ENCODE data around the gene MST1.
"Not testable (repeated sequence)": the region's sequence is repeated elsewhere in the genome, so short reads cannot be mapped to it uniquely, and the experiment has no call there.

The MST1 gene

GRCh38 chr3:49701388-49702077 lies 12.3 kb upstream of the MST1 start:
- DNase-seq (ENCODE audit: low read depth in 4 of 4, low spot score in 1 of 4): no peak

- DNase-seq (ENCODE audit: low read depth in 4 of 4, low spot score in 1 of 4): no peak
These were observed 11.3 kb upstream of the MST1 start for GRCh38 chr3:49700453-49701128.

GRCh38 chr3:49700014-49700413 lies 10.7 kb upstream of the MST1 start:
- no peak for DNase-seq (ENCODE audit: low read depth in 4 of 4, low spot score in 1 of 4)

DNA sequence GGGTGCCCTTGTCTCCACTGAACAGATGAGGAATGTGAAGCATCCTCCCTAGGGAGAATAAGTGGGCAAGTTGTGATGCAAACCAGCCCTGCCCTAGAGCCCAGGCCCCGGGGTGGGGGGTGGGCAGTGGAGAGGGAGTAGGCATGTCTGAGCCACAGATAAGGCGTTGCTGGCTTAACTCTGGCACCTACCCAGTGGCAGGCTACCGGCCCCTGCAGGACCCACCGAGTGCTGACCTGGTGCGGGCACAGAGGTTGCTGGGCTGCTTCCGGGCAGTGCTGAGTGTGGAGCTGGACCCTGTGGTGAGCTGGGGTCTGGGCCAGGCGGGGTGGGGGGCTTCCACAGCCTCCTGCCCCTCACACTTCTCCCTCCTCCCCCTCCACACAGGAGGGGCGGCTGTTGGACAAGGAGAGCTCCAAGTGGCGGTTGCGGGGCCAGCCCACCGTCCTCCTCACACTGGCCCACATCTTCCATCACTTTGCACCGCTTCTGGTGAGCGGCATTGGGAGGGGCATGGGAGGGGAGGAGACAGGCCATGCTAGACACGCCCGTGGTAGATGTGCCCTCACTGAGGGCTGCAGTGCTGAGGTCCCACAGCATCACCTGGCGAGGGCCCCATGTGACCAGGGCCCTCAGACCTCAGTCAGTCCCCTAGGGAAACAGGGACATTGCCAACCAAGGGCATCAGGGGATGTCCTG lies 10.2 kb upstream of the MST1 start:
- DNase-seq (ENCODE audit: low read depth in 4 of 4, low spot score in 1 of 4): no peak

DNA sequence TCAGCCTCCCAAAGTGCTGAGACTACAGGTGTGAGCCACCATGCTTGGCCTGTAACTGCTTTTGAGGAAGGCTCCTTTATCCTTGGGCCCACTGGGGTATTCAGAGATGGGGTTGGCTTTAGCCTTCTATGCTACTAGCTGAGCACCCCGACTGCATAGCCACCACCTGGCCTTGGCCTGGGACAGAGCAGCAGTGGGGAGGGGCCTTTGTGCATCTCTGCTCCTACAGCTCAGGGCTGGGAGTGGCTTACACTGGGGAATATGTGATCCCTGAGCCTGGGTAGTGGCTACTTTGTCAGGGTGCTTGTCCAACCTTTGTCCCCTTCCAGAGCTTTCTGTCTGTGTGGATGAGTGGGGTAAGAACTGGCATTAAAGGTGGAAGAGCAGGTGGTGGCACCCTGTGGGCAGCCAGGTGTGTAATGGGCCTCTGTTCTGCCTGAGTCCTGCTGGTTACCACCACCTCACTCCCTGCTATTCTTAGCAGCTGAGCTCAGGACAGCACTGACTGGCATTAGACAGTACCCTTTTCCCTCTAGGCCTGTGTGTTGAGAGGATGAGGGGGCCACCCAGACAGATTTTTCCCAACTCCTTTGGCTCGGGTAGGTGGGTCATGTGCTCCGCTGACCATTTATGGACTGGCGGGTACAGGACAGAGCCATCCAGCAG lies 6.2 kb upstream of the MST1 start:
- not testable (repeated sequence) for DNase-seq (ENCODE audit: low read depth in 4 of 4, low spot score in 1 of 4)

DNA sequence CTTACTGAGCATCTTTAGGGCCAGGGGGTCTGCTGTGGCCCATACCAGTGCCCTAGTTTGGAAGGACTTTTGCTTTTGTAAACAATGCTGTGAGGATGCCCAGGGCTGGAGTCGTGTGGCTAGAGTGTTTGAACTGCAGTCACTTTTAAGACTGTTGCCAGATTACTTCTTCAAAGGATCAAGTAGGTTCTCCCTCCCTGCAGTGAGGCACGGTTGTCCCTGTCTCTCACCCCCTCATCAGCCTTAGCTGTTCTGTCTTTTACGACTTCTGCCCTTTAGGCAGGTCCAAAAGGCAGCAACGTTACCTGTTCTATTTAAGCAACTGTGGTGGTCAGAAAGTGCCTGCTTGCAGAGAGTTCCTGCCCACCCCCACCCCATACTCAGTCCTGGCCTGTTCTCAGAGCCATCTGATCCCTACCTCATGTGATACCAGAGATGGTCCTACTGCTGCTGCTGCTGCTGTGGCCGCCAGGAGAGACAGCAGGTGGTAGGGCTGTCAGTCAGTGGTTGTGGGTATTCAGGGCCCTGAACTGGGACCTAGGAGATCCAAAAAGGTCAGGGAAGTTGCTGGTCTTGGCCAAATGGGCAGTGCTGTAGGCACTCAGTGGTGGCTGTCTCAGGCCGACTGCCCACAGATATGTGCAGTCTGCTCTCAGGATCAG lies 5.3 kb upstream of the MST1 start:
- not testable (repeated sequence) for DNase-seq (ENCODE audit: low read depth in 4 of 4, low spot score in 1 of 4)

DNA sequence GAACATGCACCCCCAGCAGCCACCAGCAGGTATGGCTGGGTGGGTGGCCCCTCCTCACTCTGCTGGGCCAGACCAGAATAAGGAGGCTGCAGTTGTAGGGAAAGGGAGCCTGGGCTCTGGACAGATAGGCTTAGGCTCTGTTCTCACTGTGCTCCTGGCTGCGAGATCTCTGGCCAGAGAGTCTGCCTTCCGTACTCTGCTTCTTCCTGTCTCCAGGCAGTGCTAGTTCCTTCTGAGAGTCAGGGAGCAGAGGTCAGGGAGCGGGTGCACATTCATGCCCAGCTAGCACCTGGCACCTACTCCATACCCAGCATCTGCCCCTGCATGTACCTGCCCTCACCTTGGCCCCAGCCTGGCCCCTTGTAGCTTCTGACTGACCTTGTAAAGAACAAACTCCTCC lies 2.2 kb upstream of the MST1 start:
- DNase-seq (ENCODE audit: low read depth in 4 of 4, low spot score in 1 of 4): not testable (repeated sequence)

DNA sequence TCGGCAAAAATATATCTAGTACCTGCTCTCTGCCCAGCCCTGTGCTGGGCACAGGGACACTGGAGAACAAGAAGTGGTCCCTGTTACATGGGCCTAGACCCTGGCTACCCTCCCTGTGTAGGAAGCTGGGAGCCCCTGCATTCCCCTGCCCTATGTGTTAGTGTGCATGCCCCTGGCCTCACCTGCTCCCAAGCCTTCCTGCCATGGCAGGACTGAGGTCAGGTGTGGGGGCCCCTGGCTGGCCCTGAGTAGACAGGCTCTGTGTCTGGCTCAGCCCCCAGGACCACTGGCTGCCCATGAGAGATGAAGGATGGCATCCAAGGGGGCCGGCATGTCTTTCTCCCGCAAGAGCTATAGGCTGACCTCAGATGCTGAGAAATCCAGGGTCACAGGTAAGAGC lies 1.6 kb upstream of the MST1 start:
- DNase-seq (ENCODE audit: low read depth in 4 of 4, low spot score in 1 of 4): not testable (repeated sequence)

- not testable (repeated sequence) for DNase-seq (ENCODE audit: low read depth in 4 of 4, low spot score in 1 of 4)
These were observed 792 bp upstream of the MST1 start for GRCh38 chr3:49689908-49690624.

DNA sequence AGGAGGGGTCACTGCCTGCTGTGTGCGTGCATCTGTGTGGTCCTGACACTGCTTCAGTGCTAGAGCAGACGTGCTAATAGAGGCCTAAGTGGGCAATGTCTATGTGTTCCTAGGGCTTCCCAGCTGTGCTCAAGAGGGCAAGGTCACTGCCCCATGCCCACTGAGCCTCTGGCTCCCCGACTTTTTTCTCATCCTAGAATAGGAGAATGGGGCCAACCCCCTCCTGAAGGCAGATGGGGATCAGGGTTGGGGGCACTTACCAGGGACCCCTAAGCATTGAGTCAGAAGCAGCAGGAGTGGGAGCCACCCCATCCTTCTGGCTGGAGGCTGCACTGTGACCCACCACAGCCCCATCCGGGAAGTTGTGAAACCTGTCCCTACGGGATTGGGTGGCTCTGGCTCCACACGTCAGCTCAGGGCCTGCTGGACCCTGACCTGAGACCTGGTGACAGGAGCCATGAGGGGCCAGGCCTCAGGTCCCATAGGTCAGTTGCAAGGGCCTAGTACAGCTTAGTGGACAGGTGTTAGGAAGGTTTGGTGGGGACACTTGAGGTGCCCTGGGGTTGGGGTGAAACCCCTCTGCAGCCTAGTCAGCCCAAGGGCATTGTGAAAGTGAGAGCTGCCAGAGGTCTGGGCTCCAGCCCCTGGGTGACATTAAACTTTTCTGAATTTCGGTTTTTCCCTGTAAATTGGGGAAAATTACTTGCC lies 782 bp downstream of the MST1 start:
- not testable (repeated sequence) for DNase-seq (ENCODE audit: low read depth in 4 of 4, low spot score in 1 of 4)

GRCh38 chr3:49687424-49687795 lies 1.9 kb downstream of the MST1 start:
- not testable (repeated sequence) for DNase-seq (ENCODE audit: low read depth in 4 of 4, low spot score in 1 of 4)

- DNase-seq (ENCODE audit: low read depth in 4 of 4, low spot score in 1 of 4): peak in 2 of 4 experiments; percentile 19 to 43
These were observed 2.4 kb downstream of the MST1 start for GRCh38 chr3:49686769-49687423.

GRCh38 chr3:49686346-49686745 lies 2.9 kb downstream of the MST1 start:
- DNase-seq (ENCODE audit: low read depth in 4 of 4, low spot score in 1 of 4): peak in 1 of 4 experiments; percentile 20

DNA sequence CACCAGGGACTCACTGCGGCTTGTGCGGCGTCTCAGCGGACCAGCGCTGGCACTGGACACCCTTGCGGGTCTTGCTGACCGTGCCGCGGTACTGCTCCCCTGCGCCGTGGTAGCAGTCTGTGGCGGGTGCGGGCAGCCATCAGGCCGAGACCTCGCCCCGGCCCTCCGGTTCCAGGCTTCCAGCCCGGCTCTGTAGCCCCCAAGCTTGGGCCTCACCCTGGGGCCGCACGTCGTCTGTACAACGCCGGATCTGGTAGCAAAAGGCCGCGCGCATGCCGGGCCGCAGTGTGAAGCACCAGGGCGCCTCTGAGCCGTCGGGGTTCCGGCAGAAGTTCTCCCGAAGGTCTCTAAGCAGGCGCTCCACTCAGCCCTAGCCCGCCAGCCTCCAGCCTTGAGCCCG lies 3.4 kb downstream of the MST1 start:
- DNase-seq (ENCODE audit: low read depth in 4 of 4, low spot score in 1 of 4): not testable (repeated sequence)

DNA sequence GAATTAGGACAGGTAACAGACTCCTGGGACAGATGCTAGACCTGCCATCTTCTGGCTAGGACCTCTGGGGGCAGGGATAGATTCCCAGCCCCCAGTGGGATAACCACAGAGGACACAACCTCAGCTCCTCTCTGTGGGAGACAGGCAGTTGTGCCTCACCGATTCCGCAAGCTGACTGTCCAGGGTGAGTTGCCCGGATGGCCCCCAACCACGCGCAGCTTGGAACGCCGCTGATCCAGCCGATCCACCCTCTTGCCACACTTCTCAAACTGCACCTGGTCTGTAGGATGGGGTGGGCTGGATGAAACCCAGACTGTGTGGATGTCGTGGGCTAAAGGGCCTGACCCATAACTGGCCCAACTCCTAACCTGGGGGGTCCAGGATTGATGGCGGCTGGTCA lies 4.2 kb downstream of the MST1 start:
- not testable (repeated sequence) for DNase-seq (ENCODE audit: low read depth in 4 of 4, low spot score in 1 of 4)

GRCh38 chr3:49684453-49684852 lies 4.8 kb downstream of the MST1 start:
- DNase-seq (ENCODE audit: low read depth in 4 of 4, low spot score in 1 of 4): not testable (repeated sequence)

GRCh38 chr3:49683162-49683561 lies 6.1 kb downstream of the MST1 start:
- DNase-seq (ENCODE audit: low read depth in 4 of 4, low spot score in 1 of 4): no peak

DNA sequence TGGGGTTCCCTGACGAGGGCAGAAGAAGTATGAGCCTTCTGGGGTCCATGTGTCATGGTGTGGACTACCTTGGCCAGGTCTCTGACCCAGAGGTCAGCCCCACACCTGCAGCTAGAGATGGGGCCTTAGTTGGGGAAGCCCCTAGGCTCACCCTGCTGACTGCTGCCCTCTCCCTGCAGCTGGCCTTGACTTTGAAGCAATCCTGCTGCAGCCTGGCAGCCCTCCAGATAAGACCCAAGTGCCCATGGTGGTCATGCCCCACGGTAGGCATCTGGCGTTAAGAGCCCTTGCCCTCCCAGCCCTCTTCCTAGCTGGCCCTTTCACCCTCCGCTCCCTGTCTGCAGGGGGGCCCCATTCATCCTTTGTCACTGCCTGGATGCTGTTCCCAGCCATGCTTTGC lies 7.7 kb downstream of the MST1 start:
- no peak for DNase-seq (ENCODE audit: low read depth in 4 of 4, low spot score in 1 of 4)

DNA sequence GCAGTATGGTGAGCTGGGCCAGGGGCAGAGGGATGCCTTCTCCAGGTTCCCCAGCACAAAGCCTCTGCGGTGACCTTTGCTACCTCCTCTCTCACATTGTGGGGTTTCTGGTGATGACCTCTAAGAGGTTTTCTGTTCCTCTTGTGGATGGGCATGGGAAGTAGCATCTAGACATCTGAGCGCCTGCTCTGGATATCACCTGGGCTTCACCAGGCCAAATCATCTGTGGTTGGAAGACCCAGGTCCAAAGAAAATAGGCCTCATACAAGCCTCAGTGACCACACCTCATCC lies 8.1 kb downstream of the MST1 start:
- no peak for DNase-seq (ENCODE audit: low read depth in 4 of 4, low spot score in 1 of 4)
